Transverse colon (tissue), 4 donors: Measurements from ENCODE around the gene CARD6.
"Not testable (repeated sequence)": the region's sequence is repeated elsewhere in the genome, so short reads cannot be mapped to it uniquely, and the experiment has no call there.

Source experiments
- POLR2AphosphoS5 ChIP-seq, 3 donors: sonication (generic); formaldehyde crosslinking; IDR thresholded peaks; one replicate each; pipeline ENCODE4 v1.6.1; 2016; ENCODE audit warnings: antibody characterized with exemption in 3 of 3
- TF ChIP-seq, protein P1 (sequence below), 5 experiments: fragments of 200-600 bp in 3 of 5; fragments of 450-650 bp in 2 of 5; sonication (generic) in 3 of 5; IDR thresholded peaks; 1 replicate in 2 of 5; 2 replicates in 3 of 5; pipeline ENCODE4 v1.5.1; 2016 to 2017; ENCODE audit warnings: antibody characterized with exemption in 5 of 5, inconsistent platforms in 3 of 5, mild to moderate bottlenecking in 2 of 5, moderate library complexity in 1 of 5

DNA sequence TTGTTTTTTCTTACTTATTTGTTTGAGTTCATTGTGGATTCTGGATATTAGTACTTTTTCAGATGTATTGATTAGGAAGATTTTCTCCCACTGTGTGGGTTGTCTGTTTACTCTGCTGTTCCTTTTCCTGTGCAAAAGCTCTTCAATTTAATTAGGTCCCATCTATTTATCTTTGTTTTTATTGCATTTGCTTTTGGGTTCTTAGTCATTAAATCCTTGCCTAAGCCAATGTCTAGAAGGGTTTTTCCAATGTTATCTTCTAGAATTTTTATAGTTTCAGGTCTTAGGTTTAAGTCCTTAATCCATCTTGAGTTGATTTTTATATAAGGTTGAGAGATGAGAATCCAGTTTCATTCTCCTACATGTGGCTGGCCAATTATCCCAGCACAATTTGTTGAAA, 46.8 kb upstream of the CARD6 start:
- TF ChIP-seq, protein P1, sequence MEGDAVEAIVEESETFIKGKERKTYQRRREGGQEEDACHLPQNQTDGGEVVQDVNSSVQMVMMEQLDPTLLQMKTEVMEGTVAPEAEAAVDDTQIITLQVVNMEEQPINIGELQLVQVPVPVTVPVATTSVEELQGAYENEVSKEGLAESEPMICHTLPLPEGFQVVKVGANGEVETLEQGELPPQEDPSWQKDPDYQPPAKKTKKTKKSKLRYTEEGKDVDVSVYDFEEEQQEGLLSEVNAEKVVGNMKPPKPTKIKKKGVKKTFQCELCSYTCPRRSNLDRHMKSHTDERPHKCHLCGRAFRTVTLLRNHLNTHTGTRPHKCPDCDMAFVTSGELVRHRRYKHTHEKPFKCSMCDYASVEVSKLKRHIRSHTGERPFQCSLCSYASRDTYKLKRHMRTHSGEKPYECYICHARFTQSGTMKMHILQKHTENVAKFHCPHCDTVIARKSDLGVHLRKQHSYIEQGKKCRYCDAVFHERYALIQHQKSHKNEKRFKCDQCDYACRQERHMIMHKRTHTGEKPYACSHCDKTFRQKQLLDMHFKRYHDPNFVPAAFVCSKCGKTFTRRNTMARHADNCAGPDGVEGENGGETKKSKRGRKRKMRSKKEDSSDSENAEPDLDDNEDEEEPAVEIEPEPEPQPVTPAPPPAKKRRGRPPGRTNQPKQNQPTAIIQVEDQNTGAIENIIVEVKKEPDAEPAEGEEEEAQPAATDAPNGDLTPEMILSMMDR (IDR thresholded peaks at IDR 0.05): not testable (repeated sequence)
- not testable (repeated sequence) for TF ChIP-seq POLR2AphosphoS5 (IDR thresholded peaks at IDR 0.05)
